Neuron (in vitro differentiated cells): ENCODE measurements around the gene OSBP2.

Experiments
- H2AFZ ChIP-seq: one replicate; pipeline ENCODE4 v1.6.1; 2013; ENCODE audit warnings: low read depth, mild to moderate bottlenecking, inconsistent platforms, low read length, moderate library complexity
- H3K27me3 ChIP-seq: one replicate; pipeline ENCODE4 v1.6.1; 2013; ENCODE audit warnings: low read length; ENCODE audit not compliant: insufficient read depth
- H3K36me3 ChIP-seq: one replicate; pipeline ENCODE4 v1.6.1; 2013; ENCODE audit warnings: low read length; ENCODE audit not compliant: insufficient read depth
- H3K4me1 ChIP-seq: one replicate; pipeline ENCODE4 v1.6.1; 2013; ENCODE audit warnings: low read length; ENCODE audit not compliant: insufficient read depth
- H3K4me3 ChIP-seq: 2 replicates; pipeline ENCODE4 v1.5.1; 2013; ENCODE audit warnings: mild to moderate bottlenecking, low read length, moderate library complexity
- H3K9me3 ChIP-seq: one replicate; pipeline ENCODE4 v1.6.1; 2013; ENCODE audit warnings: low read length

Gene OSBP2

DNA sequence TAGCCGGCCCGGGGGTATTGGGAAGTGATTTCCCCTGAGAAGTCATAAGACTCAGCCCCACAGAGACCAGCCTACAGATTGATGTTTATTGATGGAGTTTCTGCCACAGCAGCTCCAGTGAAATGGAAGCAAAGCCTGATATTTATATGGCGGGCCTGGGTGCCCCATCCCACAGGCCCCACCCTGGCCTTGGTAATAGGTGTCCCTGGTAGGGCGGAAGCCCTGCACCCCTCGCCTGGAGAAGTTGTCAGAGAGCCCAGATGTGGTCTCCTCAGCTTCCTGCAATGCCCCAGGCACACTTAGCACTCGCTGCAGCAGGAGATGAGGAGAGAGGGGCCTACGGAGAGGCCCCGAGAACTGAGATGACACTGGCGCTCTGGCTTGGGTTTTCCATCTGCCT is 166.5 kb downstream of the OSBP2 start:
- no peaks in the 10 kb centered on the region for H3K36me3 ChIP-seq
- no peak overlapping the region for H3K4me3 ChIP-seq
- H2AFZ ChIP-seq: no peak overlapping the region
- peaks cover 5% of the 10 kb centered on the region for H3K27me3 ChIP-seq
- no peaks in the 10 kb centered on the region for H3K4me1 ChIP-seq
- H3K9me3 ChIP-seq: no peaks in the 10 kb centered on the region

DNA sequence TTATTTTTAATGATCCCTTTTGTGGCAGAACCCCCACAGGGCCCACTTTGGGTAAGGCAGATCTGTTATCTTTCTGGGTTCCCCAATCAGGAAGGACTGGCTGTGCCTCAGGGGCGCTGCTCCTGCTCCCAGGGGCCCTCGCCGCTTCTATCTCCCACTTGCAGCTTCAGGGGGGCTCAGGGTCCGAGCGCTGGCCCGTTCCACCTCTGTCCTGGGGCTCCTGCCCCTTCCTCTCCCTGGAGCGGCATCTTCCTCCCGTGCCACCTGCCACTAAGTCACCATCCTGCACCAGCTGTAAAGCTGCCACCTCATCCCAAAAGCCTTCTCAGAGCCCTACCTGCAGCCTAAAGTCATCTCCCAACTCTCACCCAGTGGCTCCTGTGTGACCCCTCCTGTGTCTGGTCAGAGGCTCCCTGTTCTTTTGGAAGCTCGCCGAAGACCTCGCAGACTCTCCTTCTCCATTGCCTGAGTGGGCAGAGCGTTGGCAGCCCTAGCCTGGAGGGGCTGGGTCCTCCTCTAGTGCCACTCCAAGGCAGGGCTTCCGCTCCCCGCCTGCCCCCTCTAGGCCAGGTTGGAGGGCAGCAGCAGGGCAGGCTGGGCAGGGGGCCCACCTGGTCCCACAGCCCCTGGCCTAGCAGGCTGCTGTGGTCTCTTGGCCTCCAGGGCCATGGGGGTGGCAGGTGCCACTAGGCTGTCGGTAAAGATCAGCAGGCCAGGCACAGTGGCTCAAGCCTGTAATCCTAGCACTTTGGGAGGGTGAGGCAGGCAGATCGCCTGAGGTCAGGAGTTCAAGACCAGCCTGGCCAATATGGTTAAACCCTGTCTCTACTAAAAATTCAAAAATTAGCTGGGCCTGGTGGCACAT is 167.2 kb downstream of the OSBP2 start:
- H3K36me3 ChIP-seq: no peaks in the 10 kb centered on the region
- no peaks in the 10 kb centered on the region for H3K9me3 ChIP-seq

DNA sequence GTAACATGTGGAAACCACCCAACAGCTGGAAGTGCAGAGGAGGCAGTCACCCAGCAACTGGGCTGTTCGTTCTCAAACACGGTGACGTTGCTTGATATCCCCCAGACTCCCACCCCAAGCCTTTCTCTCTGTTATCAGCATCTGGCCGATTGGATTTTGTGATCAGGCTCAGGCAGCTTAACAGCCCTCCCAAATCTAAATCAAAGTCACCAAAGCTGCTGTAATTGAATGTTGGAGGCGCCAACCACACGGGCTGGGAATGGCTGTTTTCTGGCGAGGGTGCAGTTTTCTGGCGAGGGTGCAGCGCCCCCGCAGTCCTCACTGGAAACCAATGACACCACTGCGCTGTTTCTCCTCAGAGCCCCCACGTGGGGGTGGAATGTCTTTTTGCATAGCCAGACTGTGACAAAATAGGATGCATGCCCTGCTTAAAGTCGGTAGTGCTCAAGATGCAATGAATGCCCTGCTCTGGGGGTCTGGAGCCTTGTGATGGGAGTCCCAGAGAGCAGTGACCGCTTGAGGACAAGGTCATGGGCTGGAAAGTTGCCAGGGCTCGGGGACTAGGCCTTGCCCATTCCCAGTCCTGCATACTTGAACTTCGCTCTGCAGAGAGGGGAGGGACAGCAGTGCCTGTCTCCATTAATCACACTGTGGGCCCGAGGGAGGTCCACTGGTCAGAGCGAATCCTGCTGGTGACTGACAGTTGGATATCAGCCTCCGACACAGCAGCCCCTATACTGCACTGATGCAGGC is 168.6 kb downstream of the OSBP2 start:
- Histone ChIP-seq H3K4me3 (no peak overlapping the region), H3K36me3 (no peaks in the 10 kb centered on the region), H3K9me3 (no peaks in the 10 kb centered on the region)

More for the DNA sequence above, 167.2 kb downstream of the OSBP2 start:
- Histone ChIP-seq H3K4me3 (no peak overlapping the region), H3K27me3 (peaks cover 5% of the 10 kb centered on the region), H2AFZ (no peak overlapping the region), H3K4me1 (no peaks in the 10 kb centered on the region)

DNA sequence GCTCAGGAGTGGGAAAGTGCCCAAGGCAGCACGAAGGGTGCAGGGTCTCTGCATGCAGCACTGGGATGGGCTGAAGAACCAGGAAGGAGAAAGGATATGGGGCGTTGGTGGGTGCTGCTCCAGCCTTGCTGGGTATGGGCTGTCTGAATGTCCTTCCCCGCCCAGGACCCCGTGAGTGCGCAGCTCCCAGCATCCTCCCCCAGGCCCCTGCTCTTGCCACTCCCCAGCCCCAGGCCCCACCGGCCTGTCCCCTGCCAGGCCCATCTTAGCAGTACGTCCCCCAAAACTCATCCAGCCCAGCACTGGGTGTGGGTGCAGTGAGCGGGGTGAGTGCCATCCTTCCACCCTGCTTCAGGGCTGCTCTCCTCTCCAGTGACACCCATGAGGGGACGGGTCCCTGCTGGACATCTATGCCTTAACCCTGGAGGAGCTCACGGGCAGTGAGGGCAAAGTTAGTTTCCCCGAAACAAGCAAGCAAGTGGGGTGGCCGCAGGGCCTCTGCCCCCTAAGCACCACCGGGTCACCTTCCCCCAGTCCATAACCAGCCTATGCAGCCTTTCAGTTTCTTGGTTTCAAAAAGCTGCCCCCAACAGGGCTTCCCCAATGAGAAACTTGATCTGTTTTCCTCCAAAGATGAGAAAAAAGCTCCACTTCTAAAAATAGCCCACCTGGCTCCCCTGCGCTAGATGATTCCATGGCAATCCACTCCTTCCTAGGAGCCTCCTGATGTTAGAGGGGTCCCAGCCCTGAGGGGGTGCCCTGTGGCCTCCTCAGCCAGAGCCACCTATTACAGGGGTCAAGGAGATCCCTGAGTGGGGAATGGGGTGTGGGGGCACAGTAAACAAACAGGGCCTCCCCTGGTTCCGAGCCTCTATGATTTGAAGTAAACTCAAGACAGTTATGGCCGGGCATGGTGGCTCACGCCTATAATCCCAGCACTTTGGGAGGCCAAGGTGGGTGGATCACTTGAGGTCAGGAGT is 170.1 kb downstream of the OSBP2 start:
- Histone ChIP-seq H3K4me3 (no peak overlapping the region), H3K27me3 (peaks cover 3% of the 10 kb centered on the region), H2AFZ (no peak overlapping the region), H3K36me3 (no peaks in the 10 kb centered on the region), H3K4me1 (peaks cover 3% of the 10 kb centered on the region), H3K9me3 (no peaks in the 10 kb centered on the region)

More for the DNA sequence above, 168.6 kb downstream of the OSBP2 start:
- H3K27me3 ChIP-seq: peaks cover 3% of the 10 kb centered on the region
- no peak overlapping the region for H2AFZ ChIP-seq
- H3K4me1 ChIP-seq: no peaks in the 10 kb centered on the region

DNA sequence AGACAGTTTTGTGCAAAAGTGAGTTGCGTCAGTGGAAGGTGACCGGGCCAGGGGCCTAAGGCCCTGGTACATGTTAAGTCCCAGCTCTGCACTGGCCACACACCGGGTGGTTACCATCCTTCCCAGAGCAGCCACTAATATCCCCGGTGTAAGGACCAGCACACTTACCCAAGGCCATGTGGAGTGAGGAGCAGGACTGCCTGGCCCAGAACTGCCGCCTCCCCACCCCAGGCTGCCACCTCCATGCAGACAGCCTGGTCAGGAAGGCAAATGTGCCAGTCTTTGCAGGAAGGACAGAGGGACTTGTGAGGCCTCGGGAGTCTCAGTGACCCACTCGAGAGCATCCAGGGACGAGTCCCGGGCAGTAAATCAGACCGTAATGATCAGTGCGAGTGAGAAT is 171.0 kb downstream of the OSBP2 start:
- Histone ChIP-seq H3K9me3 (no peaks in the 10 kb centered on the region), H3K4me1 (peaks cover 3% of the 10 kb centered on the region), H3K36me3 (no peaks in the 10 kb centered on the region), H3K27me3 (peaks cover 3% of the 10 kb centered on the region), H3K4me3 (no peak overlapping the region), H2AFZ (no peak overlapping the region)

DNA sequence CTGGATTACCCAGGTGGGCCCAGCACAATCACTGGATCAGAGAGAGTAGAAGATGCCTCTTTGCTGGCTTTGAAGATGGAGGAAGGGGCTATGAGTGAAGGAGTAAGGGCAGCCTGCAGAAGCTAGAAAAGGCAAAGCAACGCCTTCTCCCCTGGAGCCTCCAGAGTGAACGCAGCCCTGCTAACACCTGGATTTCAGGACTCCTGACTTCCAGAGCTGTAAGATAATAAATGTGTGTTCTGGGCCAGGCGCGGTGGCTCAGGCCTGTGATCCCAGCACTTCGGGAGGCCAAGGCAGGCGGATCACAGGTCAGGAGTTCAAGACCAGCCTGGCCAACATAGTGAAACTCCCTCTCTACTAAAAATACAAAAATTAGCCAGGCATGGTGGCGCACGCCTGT is 171.5 kb downstream of the OSBP2 start:
- peaks cover 3% of the 10 kb centered on the region for H3K4me1 ChIP-seq
- no peaks in the 10 kb centered on the region for H3K36me3 ChIP-seq
- peaks cover 3% of the 10 kb centered on the region for H3K27me3 ChIP-seq
- no peak overlapping the region for H2AFZ ChIP-seq
- H3K4me3 ChIP-seq: no peak overlapping the region
- H3K9me3 ChIP-seq: no peaks in the 10 kb centered on the region

DNA sequence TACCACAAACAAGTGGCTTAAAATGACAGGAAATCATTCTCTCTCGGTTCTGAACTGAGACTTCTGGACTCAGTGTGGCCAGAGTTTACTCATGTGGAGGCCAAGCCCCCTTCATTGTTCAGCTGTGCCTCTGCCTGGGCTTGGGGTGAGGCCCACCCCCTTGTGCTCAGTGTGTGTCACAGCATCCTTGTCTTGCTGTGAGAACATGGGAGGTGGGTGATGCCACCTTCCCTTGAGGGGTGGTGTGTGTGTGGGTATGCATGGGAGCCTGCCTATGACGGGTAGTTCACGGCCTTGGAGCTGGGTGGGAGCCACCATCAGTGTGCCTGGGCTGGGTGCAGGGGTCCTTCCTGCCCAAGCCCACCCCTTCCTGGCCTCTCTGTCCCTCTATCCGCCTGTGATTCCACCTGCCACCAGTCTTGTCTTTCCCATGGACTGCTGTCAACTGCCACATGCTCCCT is 172.2 kb downstream of the OSBP2 start:
- H3K36me3 ChIP-seq: no peaks in the 10 kb centered on the region
- peaks cover 3% of the 10 kb centered on the region for H3K27me3 ChIP-seq
- H3K9me3 ChIP-seq: no peaks in the 10 kb centered on the region
- no peak overlapping the region for H2AFZ ChIP-seq
- H3K4me1 ChIP-seq: peaks cover 3% of the 10 kb centered on the region
- H3K4me3 ChIP-seq: no peak overlapping the region

DNA sequence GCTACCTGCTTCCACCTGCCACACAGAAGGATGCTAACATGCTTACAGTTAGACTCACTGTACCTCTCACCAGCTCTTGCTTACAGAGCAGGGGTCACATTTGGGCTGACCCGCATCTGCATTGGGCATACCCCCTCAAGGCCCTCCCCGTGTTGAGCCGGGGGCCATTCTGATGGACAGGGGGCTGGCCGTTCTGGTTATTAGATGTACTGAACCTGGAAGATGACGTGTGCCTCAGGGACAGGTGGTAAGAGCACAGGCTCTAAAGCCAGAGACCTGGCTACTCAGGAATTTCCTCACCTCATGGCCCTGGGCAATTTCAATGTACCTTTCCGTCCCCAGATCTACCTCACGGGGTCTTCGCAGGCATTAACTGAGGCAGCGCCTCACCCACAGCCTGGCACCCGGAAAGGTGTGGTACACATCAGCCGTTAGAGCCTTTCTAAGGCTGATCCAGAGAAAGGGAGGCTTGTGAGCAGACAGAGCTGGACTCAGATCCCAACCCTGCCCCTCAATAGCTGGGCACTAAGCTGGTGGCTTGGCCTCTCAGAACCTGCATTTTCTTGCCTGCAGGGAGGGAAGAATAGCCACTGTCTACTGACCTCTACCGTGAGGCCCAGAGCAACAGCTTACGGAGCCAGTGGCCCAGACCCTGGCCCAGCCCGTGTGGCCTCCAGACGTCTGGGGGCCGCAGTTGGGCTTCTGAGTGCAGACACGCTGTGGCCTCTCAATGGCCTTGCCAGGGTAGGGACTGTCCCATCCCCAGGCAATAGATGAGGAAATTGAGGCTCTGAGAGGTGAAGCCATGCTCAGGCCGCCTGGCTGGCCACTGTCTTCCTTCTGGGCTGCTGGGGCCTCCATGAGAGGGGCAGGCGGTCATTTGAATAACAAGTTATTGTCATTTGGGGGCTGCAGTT is 173.3 kb downstream of the OSBP2 start:
- Histone ChIP-seq H3K4me3 (no peak overlapping the region), H3K27me3 (peaks cover 3% of the 10 kb centered on the region), H2AFZ (no peak overlapping the region), H3K9me3 (no peaks in the 10 kb centered on the region), H3K4me1 (peaks cover 3% of the 10 kb centered on the region), H3K36me3 (no peaks in the 10 kb centered on the region)

DNA sequence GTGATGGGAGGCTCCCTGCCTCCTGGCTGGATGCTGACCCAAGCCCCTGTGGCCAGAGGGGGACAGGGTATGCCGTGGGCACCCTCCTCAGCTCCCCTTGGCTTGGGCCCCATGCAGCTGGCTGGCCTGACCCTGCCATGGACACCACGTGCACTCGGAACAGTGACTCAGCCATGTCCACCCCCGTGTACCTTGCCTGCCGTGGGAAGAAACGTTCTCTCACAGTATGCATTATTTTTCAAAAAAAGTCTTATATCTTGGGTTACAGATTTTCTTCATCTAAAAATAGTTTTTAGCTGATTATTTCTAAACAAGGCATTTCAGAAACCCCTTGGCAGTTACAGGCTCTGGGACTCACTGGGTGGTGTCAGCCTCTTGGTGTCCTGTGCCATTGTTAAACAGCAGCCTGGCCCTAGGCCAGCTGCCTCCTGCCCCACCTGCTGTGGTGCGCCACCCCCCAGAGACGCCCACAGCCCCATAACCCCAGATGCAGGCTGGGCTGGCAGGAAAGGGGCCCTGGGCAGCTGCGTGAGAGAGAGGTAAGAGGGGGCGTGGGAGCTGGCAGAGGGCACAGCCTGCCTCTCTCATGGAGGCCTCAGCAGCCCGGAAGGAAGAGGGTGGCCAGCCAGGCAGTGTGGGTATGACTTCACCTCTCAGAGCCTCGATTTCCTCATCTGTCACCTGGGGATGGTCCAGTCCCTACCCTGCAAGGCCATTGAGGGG is 174.2 kb downstream of the OSBP2 start:
- H3K4me1 ChIP-seq: peaks cover 3% of the 10 kb centered on the region
- H2AFZ ChIP-seq: no peak overlapping the region
- peaks cover 3% of the 10 kb centered on the region for H3K27me3 ChIP-seq
- H3K36me3 ChIP-seq: no peaks in the 10 kb centered on the region
- H3K4me3 ChIP-seq: no peak overlapping the region
- no peaks in the 10 kb centered on the region for H3K9me3 ChIP-seq

DNA sequence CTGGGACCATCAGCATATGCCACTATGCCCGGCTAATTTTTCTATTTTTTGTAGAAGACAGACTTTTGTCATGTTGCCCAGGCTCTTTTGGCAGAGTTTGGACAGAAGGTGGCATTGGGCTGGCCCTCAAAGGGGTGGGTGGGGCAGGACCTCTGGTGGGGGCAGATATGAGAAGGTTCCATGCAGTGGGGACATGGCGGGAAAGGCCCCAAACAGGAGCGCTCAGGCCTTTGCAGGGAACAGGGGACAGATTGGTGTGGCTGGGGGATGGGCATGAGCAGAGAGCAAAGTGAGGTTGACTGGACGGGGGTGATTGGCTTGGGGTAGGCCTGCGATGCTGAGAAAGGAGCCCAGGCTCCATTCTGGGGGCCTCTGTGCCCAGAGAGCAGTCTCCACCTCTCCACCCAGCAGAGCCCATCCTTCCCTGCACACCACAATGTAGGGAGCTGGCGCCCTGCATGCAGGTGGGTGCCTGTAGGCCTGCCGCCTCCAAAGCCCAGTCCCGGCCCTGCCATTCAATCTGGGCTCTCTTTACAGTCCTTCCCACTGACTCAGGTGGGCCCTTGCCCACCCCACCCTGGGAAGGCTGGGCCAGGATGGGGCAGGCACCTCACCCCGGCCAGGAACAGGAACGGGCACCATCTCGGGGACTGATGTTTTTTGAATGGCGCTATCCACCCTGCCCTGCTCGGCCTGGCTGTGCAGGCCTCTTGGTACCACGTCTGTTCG is 175.2 kb downstream of the OSBP2 start:
- Histone ChIP-seq H3K4me1 (peaks cover 3% of the 10 kb centered on the region), H3K9me3 (no peaks in the 10 kb centered on the region), H3K27me3 (no peaks in the 10 kb centered on the region), H2AFZ (no peak overlapping the region), H3K36me3 (no peaks in the 10 kb centered on the region), H3K4me3 (no peak overlapping the region)
